Measurements from ENCODE around the gene ADAM12.

ADAM12 gene

GRCh38 chr10:126222736-126223511, 165.4 kb downstream of the ADAM12 start:
- in situ Hi-C loops (cut with HindIII; ENCODE audit: low sequenced_read_pairs), result no loop called here
- no peak overlapping the region for H3K4me3 ChIP-seq (ENCODE audit: low read depth, low read length)
- DNase-seq (ENCODE audit: low read depth), result no peak
- no peak for TF ChIP-seq CTCF (IDR thresholded peaks at IDR 0.05; ENCODE audit: low read depth, low read length, missing control alignments)

- TF ChIP-seq CTCF (IDR thresholded peaks at IDR 0.05; ENCODE audit: low read depth, low read length, missing control alignments), result no peak
- no peak overlapping the region for H3K4me3 ChIP-seq (ENCODE audit: low read depth, low read length)
- no peak for DNase-seq (ENCODE audit: low read depth)
- in situ Hi-C loops (cut with HindIII; ENCODE audit: low sequenced_read_pairs), result no loop called here
Measured at GRCh38 chr10:126221874-126222273, 166.4 kb downstream of the ADAM12 start.

GRCh38 chr10:126218778-126219649, 169.3 kb downstream of the ADAM12 start:
- DNase-seq (ENCODE audit: low read depth), result no peak
- in situ Hi-C loops (cut with HindIII; ENCODE audit: low sequenced_read_pairs), result no loop called here
- H3K4me3 ChIP-seq (ENCODE audit: low read depth, low read length), result no peak overlapping the region
- TF ChIP-seq CTCF (IDR thresholded peaks at IDR 0.05; ENCODE audit: low read depth, low read length, missing control alignments), result no peak

- no peak for DNase-seq (ENCODE audit: low read depth)
- in situ Hi-C loops (cut with HindIII; ENCODE audit: low sequenced_read_pairs), result no loop called here
- H3K4me3 ChIP-seq (ENCODE audit: low read depth, low read length), result no peak overlapping the region
- no peak for TF ChIP-seq CTCF (IDR thresholded peaks at IDR 0.05; ENCODE audit: low read depth, low read length, missing control alignments)
Measured at GRCh38 chr10:126218174-126218573, 170.1 kb downstream of the ADAM12 start.

GRCh38 chr10:126216632-126216961, 171.7 kb downstream of the ADAM12 start:
- TF ChIP-seq CTCF (IDR thresholded peaks at IDR 0.05; ENCODE audit: low read depth, low read length, missing control alignments), result no peak
- in situ Hi-C loops (cut with HindIII; ENCODE audit: low sequenced_read_pairs), result no loop called here
- H3K4me3 ChIP-seq (ENCODE audit: low read depth, low read length), result no peak overlapping the region
- DNase-seq (ENCODE audit: low read depth), result no peak

- no peak for DNase-seq (ENCODE audit: low read depth)
- in situ Hi-C loops (cut with HindIII; ENCODE audit: low sequenced_read_pairs), result no loop called here
- TF ChIP-seq CTCF (IDR thresholded peaks at IDR 0.05; ENCODE audit: low read depth, low read length, missing control alignments), result no peak
- H3K4me3 ChIP-seq (ENCODE audit: low read depth, low read length), result no peak overlapping the region
Measured at GRCh38 chr10:126215746-126216631, 172.3 kb downstream of the ADAM12 start.
